GM21447 (cell line): Measurements from ENCODE around the gene INS.
"Not testable (repeated sequence)": the region's sequence is repeated elsewhere in the genome, so short reads cannot be mapped to it uniquely, and the experiment has no call there.

Experiments
- ATAC-seq: cut with Tn5 transposase; IDR thresholded peaks from one replicate; pipeline ENCODE4 v1.9.1; 2021; ENCODE audit not compliant: unreplicated experiment

Gene INS

GRCh38 chr11:2136209-2136951 is 24.6 kb downstream of the INS start:
- ATAC-seq = no peak

DNA sequence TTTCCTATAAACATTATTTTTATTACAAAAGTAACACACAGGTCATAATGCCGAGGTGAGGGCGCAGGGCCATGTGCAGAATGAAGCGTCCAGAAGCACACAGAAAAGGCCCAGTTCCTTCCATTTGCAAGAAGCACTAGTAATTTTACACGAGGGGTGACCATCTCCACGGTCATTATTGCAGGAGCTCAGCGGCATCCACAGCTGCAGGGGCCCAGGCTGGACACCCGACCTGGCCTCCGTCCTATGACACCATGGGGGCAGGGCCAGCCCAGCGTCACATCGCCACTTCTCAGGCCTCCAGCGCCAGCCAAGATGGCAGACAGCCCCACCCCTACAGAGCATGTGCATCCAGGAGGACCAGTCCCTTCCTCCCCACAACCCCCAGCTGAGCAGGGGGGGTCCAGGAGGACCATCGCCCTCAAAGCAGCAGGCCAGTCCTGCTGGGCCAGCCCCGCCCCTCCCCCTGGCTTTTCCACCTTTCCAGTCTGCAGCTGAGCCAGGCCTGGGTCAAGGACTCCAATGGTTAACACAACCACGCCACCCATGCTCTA is 25.3 kb downstream of the INS start:
- ATAC-seq = no peak

- no peak for ATAC-seq
Observed at GRCh38 chr11:2135018-2135569, 25.9 kb downstream of the INS start.

DNA sequence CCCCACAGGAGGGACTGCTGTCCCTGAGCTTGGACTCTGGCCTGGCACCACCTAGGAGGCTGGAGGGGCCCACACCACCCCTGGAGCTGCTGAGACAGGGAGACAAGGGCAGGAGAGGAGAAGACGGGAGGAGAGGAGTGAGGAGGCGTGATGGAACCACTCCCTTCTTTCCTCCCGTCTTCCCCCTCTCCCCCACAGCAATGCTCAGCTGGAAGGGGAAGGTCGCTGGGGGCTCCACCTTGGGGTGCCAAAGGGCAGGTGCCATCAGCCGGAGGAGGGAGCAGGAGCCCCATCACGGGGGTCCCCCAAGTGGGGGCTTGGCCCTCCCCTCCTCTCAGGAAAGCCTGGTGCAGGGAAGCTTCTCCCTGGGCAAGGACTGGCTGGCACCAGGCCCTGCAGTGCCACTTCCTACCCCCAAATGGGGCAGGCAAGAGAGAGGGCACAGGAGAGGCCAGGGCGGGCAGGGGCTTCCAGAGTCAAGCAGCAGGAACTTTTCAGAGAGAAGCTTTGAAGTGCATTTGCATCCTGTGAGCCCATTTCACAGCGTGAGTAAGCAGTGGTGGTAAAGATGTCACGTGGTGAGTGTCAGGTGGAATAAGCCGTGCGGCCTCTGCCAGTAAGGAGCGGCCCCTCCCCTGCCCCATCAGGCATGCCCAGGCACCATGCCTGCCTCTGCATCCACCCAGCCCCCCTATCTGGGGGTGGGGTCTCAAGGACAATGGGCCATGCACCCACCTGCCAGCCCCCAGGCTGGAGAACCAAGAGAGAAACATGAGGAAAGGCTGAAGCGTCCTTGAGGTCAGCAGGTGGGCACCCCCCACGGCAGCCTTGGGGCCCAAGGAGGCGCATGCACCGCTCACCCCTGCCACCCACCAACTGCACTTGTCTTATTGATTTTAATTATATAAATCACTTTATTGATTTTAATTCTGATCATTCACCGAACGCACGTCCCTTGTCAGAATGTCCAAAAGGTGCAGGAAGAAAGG is 26.7 kb downstream of the INS start:
- ATAC-seq = no peak

DNA sequence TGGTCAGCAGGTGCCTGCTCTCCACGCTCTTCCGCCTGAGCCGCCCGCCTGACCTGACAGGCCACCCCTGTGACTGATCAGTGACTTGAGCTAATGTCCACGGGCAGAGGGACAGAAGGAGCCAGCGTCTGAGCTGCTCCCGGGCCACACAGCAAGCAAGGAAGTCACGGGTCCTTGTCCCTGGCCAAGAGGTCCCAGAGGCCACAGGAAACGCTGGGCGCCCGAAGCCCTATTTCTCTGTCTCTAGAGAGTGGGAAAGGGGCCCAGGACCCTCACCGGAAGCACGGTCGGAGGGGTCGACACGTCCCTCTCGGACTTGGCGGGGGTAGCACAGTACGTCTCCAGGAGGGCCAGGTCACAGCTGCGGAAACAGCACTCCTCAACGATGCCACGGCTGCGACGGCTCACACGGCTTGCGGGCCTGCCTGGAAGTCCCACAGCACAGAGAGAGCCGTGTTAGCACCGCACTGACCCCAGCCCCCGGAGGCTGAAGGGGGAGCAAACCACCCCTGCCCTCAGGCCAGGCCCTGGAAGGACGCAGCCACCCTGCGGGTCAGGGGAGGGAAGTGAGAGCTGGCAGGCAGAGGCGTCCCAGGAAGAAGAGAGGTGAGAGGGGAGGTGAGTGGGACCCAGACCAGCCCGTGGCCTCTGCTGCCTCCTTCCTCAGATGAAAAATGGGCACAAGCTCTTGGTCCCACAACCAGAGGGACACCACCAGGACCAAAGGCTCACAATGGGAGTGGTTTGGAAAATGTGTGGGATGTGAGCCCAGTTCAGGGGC is 27.6 kb downstream of the INS start:
- no peak for ATAC-seq

- no peak for ATAC-seq
Observed at GRCh38 chr11:2132874-2133240, 28.2 kb downstream of the INS start.

- no peak for ATAC-seq
Observed at GRCh38 chr11:2132246-2132645, 28.8 kb downstream of the INS start.

GRCh38 chr11:2131371-2132236 is 29.4 kb downstream of the INS start:
- ATAC-seq = no peak

- ATAC-seq = no peak
Observed at GRCh38 chr11:2130881-2131352, 30.1 kb downstream of the INS start.

GRCh38 chr11:2129699-2130366 is 31.2 kb downstream of the INS start:
- ATAC-seq = no peak

GRCh38 chr11:2129308-2129698 is 31.7 kb downstream of the INS start:
- no peak for ATAC-seq

DNA sequence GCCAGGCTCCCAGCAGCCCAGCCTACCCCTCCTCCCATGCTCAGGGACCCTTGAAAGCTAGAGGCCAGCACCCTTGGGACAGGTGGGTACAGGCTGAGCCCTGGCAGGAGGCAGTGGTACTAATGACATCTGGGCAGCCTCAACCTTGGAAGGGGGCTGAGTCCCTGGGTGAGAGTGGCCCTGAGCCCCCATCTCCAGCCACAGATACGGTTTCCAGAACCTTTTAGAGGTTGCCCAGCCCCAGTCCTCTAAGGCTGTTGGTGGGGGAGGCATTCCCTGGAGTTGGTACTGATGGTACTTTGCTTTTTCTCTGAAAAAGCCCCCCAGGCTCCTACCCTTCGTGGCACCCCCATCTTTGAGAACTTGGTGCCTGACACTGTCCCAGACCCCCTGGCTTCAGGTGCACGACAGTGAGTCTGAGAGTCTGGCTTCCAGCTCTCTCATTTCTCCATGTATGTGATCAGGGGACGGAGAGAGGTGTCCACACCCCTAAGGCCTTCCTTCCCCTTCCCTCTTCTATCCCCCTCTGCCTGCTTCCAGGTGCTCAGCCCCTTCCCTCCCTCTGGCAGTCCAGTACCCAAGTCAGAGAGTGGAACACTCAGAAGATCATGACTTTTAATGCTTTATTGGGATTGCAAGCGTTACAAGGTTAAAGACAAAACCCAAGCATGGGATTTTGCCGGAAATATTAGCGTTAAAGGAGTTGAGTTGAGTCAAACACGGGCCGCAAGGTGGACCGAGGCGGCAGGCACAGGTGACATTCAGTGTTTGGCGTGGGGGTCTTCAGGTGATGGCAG is 32.3 kb downstream of the INS start:
- no peak for ATAC-seq

- ATAC-seq = no peak
Observed at GRCh38 chr11:2128130-2128510, 32.9 kb downstream of the INS start.

DNA sequence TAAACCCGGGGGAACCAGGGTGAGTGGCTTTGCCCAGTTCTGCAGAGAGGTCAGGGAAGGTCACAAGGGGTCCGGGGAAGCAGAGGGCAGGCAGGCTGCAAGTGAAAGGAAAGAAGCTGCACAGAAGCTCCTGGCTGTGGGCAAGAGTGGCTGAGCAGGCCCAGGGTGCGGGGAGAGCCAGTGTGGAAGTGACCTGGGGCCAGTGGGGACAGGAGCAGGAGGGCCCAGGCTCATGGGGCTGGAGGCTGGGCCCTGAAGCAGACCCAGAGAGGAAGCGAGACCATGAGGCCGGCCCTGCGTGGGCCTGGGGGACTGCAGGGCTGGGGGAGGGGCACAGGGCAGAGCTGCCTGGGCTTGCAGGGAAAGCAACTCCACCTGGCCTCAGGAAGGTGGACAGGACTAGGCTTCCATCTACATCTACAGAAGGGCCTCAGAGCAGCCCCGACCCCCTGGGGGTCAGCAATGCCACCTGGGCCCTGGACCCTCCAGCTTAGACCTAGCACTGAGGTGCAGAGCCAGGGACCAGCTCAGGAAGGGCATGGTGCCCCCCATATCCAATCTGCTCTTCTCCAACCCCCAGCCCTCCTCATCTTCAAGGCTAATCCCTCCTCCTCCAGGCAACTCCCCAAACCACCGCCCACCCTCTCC is 33.4 kb downstream of the INS start:
- ATAC-seq = no peak

DNA sequence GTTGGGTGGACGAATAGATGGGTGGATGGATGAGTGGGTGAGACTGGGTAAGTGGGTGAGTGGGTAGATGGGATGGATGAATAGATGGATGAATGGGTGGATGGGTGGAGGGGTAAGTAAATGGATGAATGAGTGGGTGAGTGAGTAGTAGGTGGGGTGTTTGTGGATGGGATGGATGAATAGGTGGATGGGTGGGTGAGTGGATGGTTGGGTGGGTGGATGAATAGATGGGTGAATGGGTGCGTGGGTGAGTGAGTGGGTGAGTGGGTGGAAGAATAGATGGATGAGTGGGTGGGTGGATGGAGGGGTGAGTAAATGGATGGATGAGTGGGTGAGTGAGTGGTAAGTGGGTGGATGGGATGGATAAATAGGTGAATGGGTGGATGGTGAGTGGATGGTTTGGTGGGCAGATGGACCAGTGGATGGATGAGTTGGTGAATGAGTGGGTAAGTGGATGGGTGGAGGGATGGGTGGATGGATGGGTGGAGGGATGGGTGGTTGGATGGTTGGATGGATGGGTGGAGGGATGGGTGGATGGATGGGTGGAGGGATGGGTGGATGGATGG is 34.4 kb downstream of the INS start:
- no peak for ATAC-seq

DNA sequence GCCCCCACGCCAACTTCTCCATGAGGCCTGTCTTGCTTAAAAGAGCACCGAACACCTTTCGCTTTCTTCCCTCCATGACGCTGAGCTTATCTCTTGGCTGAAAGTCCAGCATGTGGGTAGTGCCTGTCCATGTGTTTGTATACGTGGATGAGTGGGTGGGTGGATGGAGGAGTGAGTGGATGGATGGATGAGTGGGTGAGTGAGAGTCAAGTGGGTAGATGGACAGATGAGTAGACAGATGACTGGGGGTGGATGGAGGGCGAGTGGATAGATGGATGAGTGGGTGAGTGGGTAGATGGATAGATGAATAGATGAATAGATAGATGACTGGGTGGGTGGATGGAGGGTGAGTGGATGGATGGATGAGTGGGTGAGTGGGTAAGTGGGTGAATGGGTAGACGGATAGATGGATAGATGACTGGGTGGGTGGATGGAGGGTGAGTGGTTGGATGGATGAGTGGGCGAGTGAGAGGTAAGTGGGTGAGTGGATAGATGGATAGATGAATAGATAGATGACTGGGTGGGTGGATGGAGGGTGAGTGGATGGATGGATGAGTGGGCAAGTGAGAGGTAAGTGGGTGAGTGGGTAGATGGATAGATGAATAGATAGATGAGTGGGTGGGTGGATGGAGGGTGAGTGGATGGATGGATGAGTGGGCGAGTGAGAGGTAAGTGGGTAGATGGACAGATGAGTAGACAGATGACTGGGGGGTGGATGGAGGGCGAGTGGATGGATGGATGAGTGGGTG is 36.1 kb downstream of the INS start:
- not testable (repeated sequence) for ATAC-seq

DNA sequence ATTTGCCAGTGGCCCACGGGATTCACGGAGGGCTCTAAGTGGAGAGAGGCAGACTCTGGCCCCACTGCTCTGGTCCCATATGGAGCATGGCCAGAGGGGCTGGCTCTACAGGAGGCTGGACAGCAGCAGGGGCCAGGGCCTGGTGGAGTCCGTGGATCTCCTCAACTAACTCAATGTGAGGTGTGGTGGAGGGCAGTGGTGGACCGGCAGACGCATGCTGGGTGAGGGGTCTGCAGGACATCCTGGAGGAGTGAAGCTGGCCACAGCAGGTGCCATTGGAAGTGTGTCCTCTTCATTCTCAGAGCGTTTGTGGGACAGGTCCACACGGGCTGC is 37.4 kb downstream of the INS start:
- ATAC-seq = no peak
